Stimulated activated CD8-positive, alpha-beta memory T cell treated with anti-CD3 and anti-CD28 coated beads, Interleukin-4, amount 100 ng/mL, for 1 hour (primary cell): ENCODE results near the gene CYLC2.

ENCODE experiments used
- DNase-seq, 2 donors: peaks; one replicate each; pipeline ENCODE4 v3.0.0-alpha.2; 2020; ENCODE audit warnings: low read depth in 2 of 2, low spot score in 1 of 2

Gene CYLC2

GRCh38 chr9:102995033-102995432 is at the start of gene CYLC2:
Gene CYLC2, plus strand, starts transcription at chr9:102995333. Its CDS starts 48 bp downstream, at chr9:102995381.
- DNase-seq: no peak

- no peak for DNase-seq
Measured at GRCh38 chr9:102950346-102950745, 44.8 kb upstream of the CYLC2 start.

- no peak for DNase-seq
Measured at GRCh38 chr9:102966999-102967398, 28.1 kb upstream of the CYLC2 start.

- no peak for DNase-seq
Measured at GRCh38 chr9:102967979-102968378, 27.2 kb upstream of the CYLC2 start.

- DNase-seq: no peak
Measured at GRCh38 chr9:102972780-102973179, 22.4 kb upstream of the CYLC2 start.

GRCh38 chr9:102974530-102974929 is 20.6 kb upstream of the CYLC2 start:
- no peak for DNase-seq

- no peak for DNase-seq
Measured at GRCh38 chr9:102975251-102975650, 19.9 kb upstream of the CYLC2 start.

GRCh38 chr9:102985162-102985895 is 9.8 kb upstream of the CYLC2 start:
- no peak for DNase-seq

GRCh38 chr9:102986425-102986824 is 8.7 kb upstream of the CYLC2 start:
- no peak for DNase-seq

- DNase-seq: no peak
Measured at GRCh38 chr9:103003689-103004088, 8.6 kb downstream of the CYLC2 start.

GRCh38 chr9:103014242-103014641 is 19.1 kb downstream of the CYLC2 start:
- DNase-seq: no peak

GRCh38 chr9:103025796-103026195 is 30.7 kb downstream of the CYLC2 start:
- DNase-seq: no peak

GRCh38 chr9:103037508-103038477 is 42.7 kb downstream of the CYLC2 start:
- no peak for DNase-seq

GRCh38 chr9:103041961-103042360 is 46.8 kb downstream of the CYLC2 start:
- no peak for DNase-seq
